H1 (cell line): ENCODE data around the gene CAPN14. TPM values are rescaled to one million over a fixed set of nuclear protein-coding genes. Genes with fewer than 3 reads are reported as not detected.

ENCODE experiments used
- CTCF ChIA-PET: fragments of 300-600 bp; sonication (Branson Sonifier 250); formaldehyde crosslinking; loops from one replicate; lab custom pipeline; 2021; ENCODE audit not compliant: partially characterized antibody; lab: Charles Lee
- POLR2A ChIA-PET: fragments of 300-600 bp; sonication (Branson Sonifier 250); formaldehyde crosslinking; loops from one replicate; lab custom pipeline; 2021; ENCODE audit warnings: inconsistent platforms; ENCODE audit not compliant: partially characterized antibody; lab: Charles Lee
- DNase-seq, 2 experiments: peaks; one replicate each; pipeline versions ENCODE4 v3.0.0 to v3.0.0-alpha.2; 2010 to 2022; ENCODE audit warnings: low spot score in 2 of 2, low read depth in 1 of 2, mixed read lengths in 1 of 2
- FAIRE-seq: peaks from 2 replicates; lab custom pipeline; 2011; peaks lifted over from hg19 to GRCh38; lab: Jason Lieb, UNC
- H2AFZ ChIP-seq: 2 replicates; pipeline ENCODE4 v1.8.1; 2012; ENCODE audit warnings: low read length, inconsistent platforms
- H2AK5ac ChIP-seq: 2 replicates; pipeline ENCODE4 v1.6.1; 2013; ENCODE audit warnings: low read depth, low read length
- H2BK120ac ChIP-seq: replicated peaks from 2 replicates; pipeline ENCODE3; 2013; ENCODE audit warnings: low read depth, low read length, inconsistent platforms
- H2BK12ac ChIP-seq: 2 replicates; pipeline ENCODE4 v1.6.1; 2013; ENCODE audit warnings: low read depth, low read length
- H2BK15ac ChIP-seq: 2 replicates; pipeline ENCODE4 v1.6.1; 2013; ENCODE audit warnings: low read length
- H2BK20ac ChIP-seq: 2 replicates; pipeline ENCODE4 v1.6.1; 2013; ENCODE audit warnings: low read length
- H2BK5ac ChIP-seq: 2 replicates; pipeline ENCODE4 v1.6.1; 2013; ENCODE audit warnings: low read depth, low read length
- H3K14ac ChIP-seq: 2 replicates; pipeline ENCODE4 v1.6.1; 2013; ENCODE audit warnings: inconsistent platforms; ENCODE audit not compliant: insufficient read length
- H3K18ac ChIP-seq: 2 replicates; pipeline ENCODE4 v1.6.1; 2013; ENCODE audit warnings: low read length; ENCODE audit errors: extremely low read depth
- H3K23ac ChIP-seq: 2 replicates; pipeline ENCODE4 v1.6.1; 2013; ENCODE audit warnings: inconsistent platforms; ENCODE audit not compliant: insufficient read length
- H3K23me2 ChIP-seq: 2 replicates; pipeline ENCODE4 v1.6.1; 2013; ENCODE audit warnings: low read depth, low read length
- H3K27ac ChIP-seq: 2 replicates; pipeline ENCODE4 v1.6.1; 2011; ENCODE audit warnings: low read depth, low read length, inconsistent platforms
- H3K27me3 ChIP-seq, 4 experiments: replicated peaks in 1 of 4; 1 replicate in 1 of 4; 2 replicates in 3 of 4; pipeline versions ENCODE4 v1.6.1 to v1.8.1; 2011 to 2013; ENCODE audit warnings: low read length in 3 of 4, mild to moderate bottlenecking in 3 of 4, inconsistent platforms in 2 of 4, mixed read lengths in 2 of 4, moderate library complexity in 1 of 4; ENCODE audit not compliant: control insufficient read depth in 3 of 4, insufficient read depth in 3 of 4; ENCODE audit errors: extremely low read depth in 1 of 4
- H3K36me3 ChIP-seq, 4 experiments: 2 replicates each; pipeline versions ENCODE4 v1.6.1 to v1.8.1; 2011 to 2013; ENCODE audit warnings: mild to moderate bottlenecking in 4 of 4, low read length in 3 of 4, moderate library complexity in 2 of 4, control low read depth in 1 of 4, inconsistent platforms in 1 of 4; ENCODE audit not compliant: insufficient read depth in 4 of 4, control insufficient read depth in 2 of 4
- H3K4ac ChIP-seq: replicated peaks from 2 replicates; pipeline ENCODE3; 2013; ENCODE audit warnings: low read length, low read depth, mixed read lengths, inconsistent platforms; ENCODE audit not compliant: insufficient read length
- H3K4me1 ChIP-seq, 4 experiments: replicated peaks in 1 of 4; 1 replicate in 1 of 4; 2 replicates in 3 of 4; pipeline versions ENCODE4 v1.6.1 to v1.8.1; 2011 to 2013; ENCODE audit warnings: low read length in 3 of 4, inconsistent platforms in 2 of 4, mixed read lengths in 1 of 4; ENCODE audit not compliant: insufficient read depth in 4 of 4, control insufficient read depth in 3 of 4
- H3K4me2 ChIP-seq, 2 experiments: 2 replicates each; pipeline versions ENCODE4 v1.6.1 to v1.8.1; 2011 to 2013; ENCODE audit warnings: low read depth in 2 of 2, low read length in 2 of 2, control low read depth in 1 of 2, inconsistent platforms in 1 of 2, mild to moderate bottlenecking in 1 of 2; ENCODE audit not compliant: insufficient read depth in 1 of 2
- H3K4me3 ChIP-seq, 4 experiments: fragments of 200-600, 300-600 bp in 1 of 4; sonication (generic), shearing (Covaris generic), sonication (Bioruptor Twin) in 1 of 4; 2 replicates each; pipeline versions ENCODE4 v1.5.1 to v1.8.1; 2011 to 2016; ENCODE audit warnings: low read length in 4 of 4, low read depth in 3 of 4, control low read depth in 2 of 4, inconsistent platforms in 2 of 4, mild to moderate bottlenecking in 2 of 4, mixed read lengths in 1 of 4, moderate library complexity in 1 of 4; ENCODE audit not compliant: insufficient read depth in 2 of 4; ENCODE audit errors: extremely low read depth in 1 of 4
- H3K56ac ChIP-seq: replicated peaks from 2 replicates; pipeline ENCODE3; 2013; ENCODE audit warnings: low read depth, mild to moderate bottlenecking, mixed read lengths, low read length, inconsistent platforms; ENCODE audit not compliant: insufficient read length
- H3K79me1 ChIP-seq: 2 replicates; pipeline ENCODE4 v1.6.1; 2013; ENCODE audit warnings: low read depth, low read length, control low read depth
- H3K79me2 ChIP-seq, 2 experiments: 2 replicates each; pipeline versions ENCODE4 v1.6.1 to v1.8.1; 2012 to 2013; ENCODE audit warnings: low read length in 2 of 2, mild to moderate bottlenecking in 2 of 2, inconsistent platforms in 1 of 2; ENCODE audit not compliant: insufficient read depth in 2 of 2, control insufficient read depth in 1 of 2
- H3K9ac ChIP-seq, 4 experiments: replicated peaks in 1 of 4; 1 replicate in 1 of 4; 2 replicates in 3 of 4; pipeline versions ENCODE4 v1.6.1 to v1.8.1; 2011 to 2013; ENCODE audit warnings: low read depth in 3 of 4, low read length in 3 of 4, control low read depth in 2 of 4, mild to moderate bottlenecking in 2 of 4, moderate library complexity in 2 of 4, inconsistent platforms in 1 of 4; ENCODE audit errors: extremely low read depth in 1 of 4
- H3K9me3 ChIP-seq, 2 experiments: 2 replicates each; pipeline versions ENCODE4 v1.6.1 to v1.8.1; 2012 to 2013; ENCODE audit warnings: mild to moderate bottlenecking in 2 of 2, moderate library complexity in 2 of 2, control low read depth in 1 of 2, inconsistent platforms in 1 of 2, low read depth in 1 of 2, low read length in 1 of 2, mixed read lengths in 1 of 2; ENCODE audit not compliant: insufficient read depth in 2 of 2
- H4K20me1 ChIP-seq, 2 experiments: replicated peaks in 1 of 2; 2 replicates each; pipeline versions ENCODE3 to v1.8.1; 2011 to 2013; ENCODE audit warnings: inconsistent platforms in 2 of 2, low read length in 2 of 2, mild to moderate bottlenecking in 1 of 2; ENCODE audit not compliant: insufficient read depth in 2 of 2, control insufficient read depth in 1 of 2
- H4K5ac ChIP-seq: 2 replicates; pipeline ENCODE4 v1.6.1; 2013; ENCODE audit warnings: low read length, low read depth, mixed read lengths, inconsistent platforms; ENCODE audit not compliant: insufficient read length
- H4K8ac ChIP-seq: 2 replicates; pipeline ENCODE4 v1.8.0; 2013; ENCODE audit warnings: mild to moderate bottlenecking, moderate library complexity, low read length, inconsistent platforms; ENCODE audit not compliant: insufficient read depth; ENCODE audit errors: extremely low read depth
- H4K91ac ChIP-seq: replicated peaks from 2 replicates; pipeline ENCODE3; 2013; ENCODE audit warnings: low read length, mixed read lengths, inconsistent platforms; ENCODE audit not compliant: insufficient read length
- BACH1 ChIP-seq: IDR thresholded peaks from 2 replicates; pipeline ENCODE4 v1.6.1; 2012; ENCODE audit warnings: low read length, improper control_type of control experiment
- CREB1 ChIP-seq: IDR thresholded peaks from 2 replicates; pipeline ENCODE4 v1.6.1; 2012; ENCODE audit warnings: inconsistent platforms
- EGR1 ChIP-seq: IDR thresholded peaks from 2 replicates; pipeline ENCODE4 v1.6.1; 2011; ENCODE audit warnings: low read depth, low read length, borderline replicate concordance
- FOSL1 ChIP-seq: IDR thresholded peaks from 2 replicates; pipeline ENCODE4 v1.6.1; 2011; ENCODE audit warnings: mild to moderate bottlenecking, low read depth, low read length, moderate library complexity; ENCODE audit not compliant: insufficient read depth
- HDAC2 ChIP-seq, 2 experiments: fragments of 300-600 bp in 1 of 2; sonication (generic) in 1 of 2; IDR thresholded peaks; 2 replicates each; pipeline ENCODE4 v1.6.1; 2011 to 2012; ENCODE audit warnings: low read depth in 2 of 2, low read length in 2 of 2, mild to moderate bottlenecking in 2 of 2, moderate library complexity in 2 of 2, borderline replicate concordance in 1 of 2, inconsistent platforms in 1 of 2
- HDAC6 ChIP-seq: IDR thresholded peaks from one replicate; pipeline ENCODE4 v1.7.1; 2012; ENCODE audit warnings: low read depth, mild to moderate bottlenecking, inconsistent platforms, low read length, moderate library complexity
- KDM4A ChIP-seq: IDR thresholded peaks from one replicate; pipeline ENCODE4 v1.7.1; 2012; ENCODE audit warnings: low read depth, mild to moderate bottlenecking, moderate library complexity, low read length, inconsistent platforms; ENCODE audit not compliant: severe bottlenecking
- PHF8 ChIP-seq: fragments of 200-600 bp; sonication (generic); conservative IDR thresholded peaks from 2 replicates; pipeline ENCODE4 v1.7.1; 2012; ENCODE audit warnings: low read depth, mild to moderate bottlenecking, inconsistent platforms, low read length, moderate library complexity
- POU5F1 ChIP-seq: IDR thresholded peaks from 2 replicates; pipeline ENCODE4 v1.6.1; 2011; ENCODE audit warnings: low read depth, mild to moderate bottlenecking, low read length, moderate library complexity
- RFX5 ChIP-seq: IDR thresholded peaks from 2 replicates; pipeline ENCODE4 v1.6.1; 2011; ENCODE audit warnings: low read depth, low read length, improper control_type of control experiment, borderline replicate concordance
- SAP30 ChIP-seq: fragments of 300-600 bp; sonication (generic); IDR thresholded peaks from 2 replicates; pipeline ENCODE4 v1.7.1; 2012; ENCODE audit warnings: low read length, moderate library complexity, mild to moderate bottlenecking, inconsistent platforms; ENCODE audit not compliant: insufficient read depth, insufficient replicate concordance
- SIRT6 ChIP-seq: IDR thresholded peaks from one replicate; pipeline ENCODE4 v1.7.1; 2012; ENCODE audit warnings: low read length, inconsistent platforms
- SP1 ChIP-seq: IDR thresholded peaks from 2 replicates; pipeline ENCODE4 v1.6.1; 2011; ENCODE audit warnings: low read depth, low read length
- WGBS, 2 experiments: shearing (Covaris generic) in 1 of 2; methylation state at CpG; one replicate each; pipeline versions ENCODE4 v1.1.6 to v1.1.7; 2013 to 2015; ENCODE audit warnings: low lambda C conversion rate in 2 of 2, mixed read lengths in 2 of 2, inconsistent platforms in 1 of 2, low coverage in 1 of 2, missing lambda C conversion rate in 1 of 2; ENCODE audit not compliant: insufficient replicate concordance in 2 of 2, insufficient coverage in 1 of 2, insufficient read length in 1 of 2; ENCODE audit errors: extremely low coverage in 1 of 2, missing lambda C conversion rate in 1 of 2; 5-methylcytosine and 5-hydroxymethylcytosine counted together
- polyA plus RNA-seq, 7 experiments: library from polyadenylated mRNA; depleted of rRNA in 3 of 7; stranded (reverse) in 5 of 7; unstranded in 2 of 7; fragments of >200 nt in 5 of 7; fragments of 200-250 nt in 2 of 7; gene quantifications; 1 replicate in 5 of 7; 2 replicates in 1 of 7; 4 replicates in 1 of 7; pipeline versions ENCODE4 v1.2.1 to v1.2.3, GENCODE V29; 2011 to 2013; ENCODE audit warnings: missing spikeins in 2 of 7, mixed read lengths in 2 of 7
- total RNA-seq: library from RNA; stranded (reverse); fragmentation: NEBNext Ultra II Directional; extraction: Animal tissue kit (Norgen Biotek cat#: 25700); gene quantifications from 2 replicates; pipeline ENCODE4 v1.2.1, GENCODE V29; 2021
- TF ChIP-seq, protein P1 (sequence below): IDR thresholded peaks from 2 replicates; pipeline ENCODE4 v1.6.1; 2011; ENCODE audit warnings: low read length, improper control_type of control experiment

CAPN14 gene
- total and polyA plus RNA-seq, 2 of the 8 experiments (the other 6 are each of a cell fraction or from before 2014, with no cell fraction given) = 0.07 TPM; not detected in 1

DNA sequence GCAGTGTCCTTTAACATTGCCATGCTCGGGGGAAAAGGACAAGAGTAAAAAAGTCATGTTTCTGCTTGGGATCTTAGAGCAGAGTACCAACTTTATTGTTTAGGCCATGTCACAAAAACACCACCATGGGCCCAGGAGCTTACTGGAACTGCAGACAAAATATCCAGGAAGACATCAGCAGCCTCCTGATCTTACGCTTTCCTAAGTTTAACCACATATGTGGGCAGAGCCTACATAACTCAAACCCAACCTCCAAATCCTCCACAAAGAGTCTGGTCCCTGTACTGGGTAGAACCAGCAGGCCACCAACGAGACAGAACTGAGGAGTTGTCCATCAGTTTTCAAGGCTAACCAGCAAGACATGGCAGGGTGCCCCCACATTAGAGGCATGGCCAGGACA, 89.4 kb downstream of the CAPN14 start:
- no peaks in the 10 kb centered on the region for H3K23me2 ChIP-seq
- H3K9ac ChIP-seq = no peak overlapping the region; a peak in 1 of 7 replicates
- no peak overlapping the region for H3K23ac ChIP-seq
- no peak overlapping the region for H2AFZ ChIP-seq
- no peak overlapping the region for H4K91ac ChIP-seq
- no peak overlapping the region for H2BK15ac ChIP-seq
- H3K4me2 ChIP-seq = no peak overlapping the region
- H3K79me2 ChIP-seq = no peaks in the 10 kb centered on the region
- H2BK20ac ChIP-seq = no peak overlapping the region
- ChIA-PET POLR2A (no interaction called here), CTCF (interaction anchor here (1.7 to 3.7 kb wide), 3 partner anchors 11 to 205 kb away, joined by 4 to 15 read pairs (median 13); partner anchors contain the start of gene GALNT14)
- H2BK12ac ChIP-seq = no peak overlapping the region
- H3K56ac ChIP-seq = no peak overlapping the region
- H3K4me1 ChIP-seq = peaks cover 2 to 25% (median 9%) of the 10 kb centered on the region in 4 experiments; a peak in 5 of 7 replicates
- H3K14ac ChIP-seq = no peak overlapping the region
- no peak overlapping the region; the same call in 1 of the 2 replicates for H4K8ac ChIP-seq
- no peaks in the 10 kb centered on the region for H3K9me3 ChIP-seq
- no peaks in the 10 kb centered on the region for H3K27me3 ChIP-seq
- H2BK5ac ChIP-seq = no peak overlapping the region
- H2AK5ac ChIP-seq = no peak overlapping the region
- H4K5ac ChIP-seq = no peak overlapping the region
- H3K4me3 ChIP-seq = no peak overlapping the region
- WGBS, 2 experiments = 79% methylated on average over 3 of the region's 3 CpGs; no CpG with 5 or more reads in 1 of the 2 experiments
- FAIRE-seq = no peak
- no peaks in the 10 kb centered on the region for H4K20me1 ChIP-seq
- no peak for DNase-seq
- no peak overlapping the region for H3K27ac ChIP-seq
- H3K79me1 ChIP-seq = no peaks in the 10 kb centered on the region; the same call in none of the 2 replicates
- H2BK120ac ChIP-seq = no peak overlapping the region
- H3K4ac ChIP-seq = no peak overlapping the region
- no peak overlapping the region for H3K18ac ChIP-seq
- no peaks in the 10 kb centered on the region for H3K36me3 ChIP-seq
- no peak for TF ChIP-seq HDAC2 (IDR thresholded peaks at IDR 0.05; ENCODE audit: borderline replicate concordance in 1 of 2, low read depth in 2 of 2, low read length in 2 of 2)
- no peak for TF ChIP-seq FOSL1
- TF ChIP-seq SAP30 = no peak
- no peak for TF ChIP-seq SIRT6
- no peak for TF ChIP-seq HDAC6
- no peak for TF ChIP-seq SP1
- no peak for TF ChIP-seq PHF8
- no peak for TF ChIP-seq POU5F1
- no peak for TF ChIP-seq CREB1
- no peak for TF ChIP-seq EGR1
- no peak for TF ChIP-seq BACH1
- TF ChIP-seq KDM4A = no peak
- TF ChIP-seq RFX5 = no peak
- TF ChIP-seq, protein P1, sequence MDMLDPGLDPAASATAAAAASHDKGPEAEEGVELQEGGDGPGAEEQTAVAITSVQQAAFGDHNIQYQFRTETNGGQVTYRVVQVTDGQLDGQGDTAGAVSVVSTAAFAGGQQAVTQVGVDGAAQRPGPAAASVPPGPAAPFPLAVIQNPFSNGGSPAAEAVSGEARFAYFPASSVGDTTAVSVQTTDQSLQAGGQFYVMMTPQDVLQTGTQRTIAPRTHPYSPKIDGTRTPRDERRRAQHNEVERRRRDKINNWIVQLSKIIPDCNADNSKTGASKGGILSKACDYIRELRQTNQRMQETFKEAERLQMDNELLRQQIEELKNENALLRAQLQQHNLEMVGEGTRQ = no peak
